ENCODE measurements around the gene GRK5.

DNA sequence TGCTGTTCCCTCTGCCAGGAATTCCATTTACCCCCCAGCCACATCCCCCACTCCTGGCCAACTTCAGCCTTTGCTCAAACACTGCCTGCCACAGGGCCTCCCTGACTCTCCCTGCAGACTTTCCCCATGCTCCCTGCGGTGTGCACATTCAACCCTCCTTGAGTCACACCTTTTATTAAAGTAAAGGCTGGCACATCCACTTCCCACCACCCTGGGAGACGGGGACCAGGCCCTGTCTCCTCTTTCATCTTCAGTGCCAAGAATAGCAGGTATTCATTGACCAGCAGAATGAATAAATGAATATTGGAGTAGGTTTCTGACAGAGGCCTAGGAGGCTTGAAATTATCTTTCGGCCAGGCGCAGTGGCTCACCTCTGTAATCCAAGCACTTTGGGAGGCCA lies 91.4 kb downstream of the GRK5 start:
- TF ChIP-seq CTCF (conservative IDR thresholded peaks at IDR 0.05; ENCODE audit: low read depth, low read length) (no peak), EZH2 (IDR thresholded peaks at IDR 0.05; ENCODE audit: borderline replicate concordance, low read depth, low read length, poor library complexity, severe bottlenecking) (no peak)
